ENCODE data around the gene GASK1A.
"Not testable (repeated sequence)": the region's sequence is repeated elsewhere in the genome, so short reads cannot be mapped to it uniquely, and the experiment has no call there.

GASK1A gene

GRCh38 chr3:43061101-43061895 lies 82.2 kb downstream of the GASK1A start:
- H3K27me3 ChIP-seq (ENCODE audit: insufficient read depth, poor library complexity, severe bottlenecking): no peaks in the 10 kb centered on the region
- DNase-seq (ENCODE audit: low spot score) (no peak), ATAC-seq (ENCODE audit: low read depth) (no peak)
- no peaks in the 10 kb centered on the region for H3K36me3 ChIP-seq (ENCODE audit: low read depth)
- no peaks in the 10 kb centered on the region for H3K4me1 ChIP-seq (ENCODE audit: insufficient read depth, poor library complexity, severe bottlenecking)
- no peak for TF ChIP-seq CTCF (IDR thresholded peaks at IDR 0.05; ENCODE audit: poor library complexity, severe bottlenecking)
- H3K9me3 ChIP-seq (ENCODE audit: severe bottlenecking): no peaks in the 10 kb centered on the region
- H3K27ac ChIP-seq (ENCODE audit: poor library complexity, severe bottlenecking): no peak overlapping the region
- H3K4me3 ChIP-seq (ENCODE audit: severe bottlenecking): no peak overlapping the region

- ATAC-seq (ENCODE audit: low read depth) (no peak), DNase-seq (ENCODE audit: low spot score) (no peak)
- Histone ChIP-seq H3K27me3 (ENCODE audit: insufficient read depth, poor library complexity, severe bottlenecking) (no peaks in the 10 kb centered on the region), H3K9me3 (ENCODE audit: severe bottlenecking) (no peaks in the 10 kb centered on the region), H3K36me3 (ENCODE audit: low read depth) (no peaks in the 10 kb centered on the region), H3K27ac (ENCODE audit: poor library complexity, severe bottlenecking) (no peak overlapping the region), H3K4me3 (ENCODE audit: severe bottlenecking) (no peak overlapping the region), H3K4me1 (ENCODE audit: insufficient read depth, poor library complexity, severe bottlenecking) (no peaks in the 10 kb centered on the region)
- TF ChIP-seq CTCF (IDR thresholded peaks at IDR 0.05; ENCODE audit: poor library complexity, severe bottlenecking): no peak
Observed at GRCh38 chr3:43062040-43062563, 83.0 kb downstream of the GASK1A start.

GRCh38 chr3:43062564-43063040 lies 83.5 kb downstream of the GASK1A start:
- TF ChIP-seq CTCF (IDR thresholded peaks at IDR 0.05; ENCODE audit: poor library complexity, severe bottlenecking): no peak
- ATAC-seq (ENCODE audit: low read depth) (no peak), DNase-seq (ENCODE audit: low spot score) (no peak)
- no peaks in the 10 kb centered on the region for H3K27me3 ChIP-seq (ENCODE audit: insufficient read depth, poor library complexity, severe bottlenecking)
- H3K36me3 ChIP-seq (ENCODE audit: low read depth): no peaks in the 10 kb centered on the region
- H3K4me1 ChIP-seq (ENCODE audit: insufficient read depth, poor library complexity, severe bottlenecking): no peaks in the 10 kb centered on the region
- H3K27ac ChIP-seq (ENCODE audit: poor library complexity, severe bottlenecking): no peak overlapping the region
- no peaks in the 10 kb centered on the region for H3K9me3 ChIP-seq (ENCODE audit: severe bottlenecking)
- H3K4me3 ChIP-seq (ENCODE audit: severe bottlenecking): no peak overlapping the region

GRCh38 chr3:43063114-43063513 lies 84.0 kb downstream of the GASK1A start:
- DNase-seq (ENCODE audit: low spot score) (no peak), ATAC-seq (ENCODE audit: low read depth) (no peak)
- H3K27me3 ChIP-seq (ENCODE audit: insufficient read depth, poor library complexity, severe bottlenecking): no peaks in the 10 kb centered on the region
- H3K4me1 ChIP-seq (ENCODE audit: insufficient read depth, poor library complexity, severe bottlenecking): no peaks in the 10 kb centered on the region
- no peaks in the 10 kb centered on the region for H3K9me3 ChIP-seq (ENCODE audit: severe bottlenecking)
- no peak for TF ChIP-seq CTCF (IDR thresholded peaks at IDR 0.05; ENCODE audit: poor library complexity, severe bottlenecking)
- no peak overlapping the region for H3K4me3 ChIP-seq (ENCODE audit: severe bottlenecking)
- H3K27ac ChIP-seq (ENCODE audit: poor library complexity, severe bottlenecking): no peak overlapping the region
- H3K36me3 ChIP-seq (ENCODE audit: low read depth): no peaks in the 10 kb centered on the region

GRCh38 chr3:43070670-43071069 lies 91.6 kb downstream of the GASK1A start:
- H3K36me3 ChIP-seq (ENCODE audit: low read depth); DNase-seq (ENCODE audit: low spot score); H3K4me1 ChIP-seq (ENCODE audit: insufficient read depth, poor library complexity, severe bottlenecking); H3K27ac ChIP-seq (ENCODE audit: poor library complexity, severe bottlenecking); H3K27me3 ChIP-seq (ENCODE audit: insufficient read depth, poor library complexity, severe bottlenecking); ATAC-seq (ENCODE audit: low read depth); H3K9me3 ChIP-seq (ENCODE audit: severe bottlenecking); H3K4me3 ChIP-seq (ENCODE audit: severe bottlenecking): not testable (repeated sequence)
